SHP77 treated with DMSO at 0.1 percent for 48 hours (cell line): ENCODE data around the gene APLF.
"Not testable (repeated sequence)": the region's sequence is repeated elsewhere in the genome, so short reads cannot be mapped to it uniquely, and the experiment has no call there.

ENCODE experiments used
- DNase-seq: peaks from one replicate; lab custom pipeline; 2025; lab: John Stamatoyannopoulos, UW

The APLF gene

DNA sequence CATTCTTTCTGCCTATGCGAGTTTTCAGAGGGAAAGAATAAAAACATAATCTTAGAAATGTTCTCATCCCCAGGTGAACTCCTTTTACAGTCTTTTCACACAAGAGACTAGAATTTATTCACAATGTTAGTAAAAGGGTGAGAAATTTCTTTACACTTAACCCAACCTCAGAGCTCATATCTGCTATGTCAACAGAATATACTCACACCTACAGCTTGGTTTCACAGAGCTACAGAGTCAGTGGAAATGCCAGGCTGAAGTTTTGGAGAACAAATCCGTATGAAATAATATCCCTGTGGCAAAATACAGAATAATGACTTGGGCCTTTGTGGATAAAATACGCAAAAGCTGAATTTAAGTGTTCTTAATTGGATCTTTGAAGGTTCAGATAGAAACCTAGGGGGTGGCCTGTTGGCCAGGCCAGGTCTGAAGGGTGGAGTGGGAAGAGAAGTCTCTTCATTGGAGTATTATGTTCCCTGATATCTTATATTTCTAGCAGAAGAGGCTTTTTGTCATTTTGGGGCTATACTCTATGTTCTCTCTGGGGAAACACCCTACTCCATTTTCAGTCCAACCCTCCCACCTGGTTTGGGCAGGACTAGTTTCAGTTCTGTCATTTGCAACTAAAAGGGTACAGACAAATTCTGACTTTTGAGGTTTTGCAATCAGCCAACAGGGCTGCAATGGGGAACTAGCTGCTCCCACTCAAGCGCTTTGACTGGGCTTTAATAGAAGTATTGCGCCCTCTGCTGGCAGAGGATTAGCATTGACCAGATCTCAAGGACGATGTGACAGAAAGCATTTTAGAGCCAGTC, 26.0 kb upstream of the APLF start:
- peak; percentile 48 for DNase-seq

GRCh38 chr2:68441994-68442322, 25.4 kb upstream of the APLF start:
- DNase-seq, result no peak

DNA sequence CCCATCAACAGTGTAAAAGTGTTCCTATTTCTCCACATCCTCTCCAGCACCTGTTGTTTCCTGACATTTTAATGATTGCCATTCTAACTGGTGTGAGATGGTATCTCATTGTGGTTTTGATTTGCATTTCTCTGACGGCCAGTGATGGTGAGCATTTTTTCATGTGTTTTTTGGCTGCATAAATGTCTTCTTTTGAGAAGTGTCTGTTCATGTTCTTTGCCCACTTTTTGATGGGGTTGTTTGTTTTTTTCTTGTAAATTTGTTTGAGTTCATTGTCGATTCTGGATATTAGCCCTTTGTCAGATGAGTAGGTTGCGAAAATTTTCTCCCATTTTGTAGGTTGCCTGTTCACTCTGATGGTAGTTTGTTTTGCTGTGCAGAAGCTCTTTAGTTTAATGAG, 21.0 kb upstream of the APLF start:
- not testable (repeated sequence) for DNase-seq

DNA sequence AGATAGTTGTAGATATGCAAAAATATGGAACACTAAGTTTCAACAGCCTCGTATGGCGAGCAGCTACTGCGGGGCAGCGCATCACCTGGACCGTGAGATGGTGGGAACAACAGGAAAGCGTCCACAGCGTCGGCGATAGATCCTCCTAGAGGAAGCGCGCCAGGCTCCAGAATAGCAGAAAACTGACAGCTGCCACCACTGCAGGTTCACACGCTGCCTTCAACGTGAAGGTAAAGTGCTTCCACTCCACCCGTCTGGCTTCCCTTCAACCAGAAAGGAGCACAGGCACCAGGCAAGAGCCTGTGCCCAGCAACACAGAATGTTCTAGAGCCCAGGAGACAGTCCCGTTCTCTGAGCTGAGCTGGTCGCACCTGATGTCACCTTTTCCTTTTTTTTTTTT, 20.3 kb upstream of the APLF start:
- DNase-seq, result no peak

DNA sequence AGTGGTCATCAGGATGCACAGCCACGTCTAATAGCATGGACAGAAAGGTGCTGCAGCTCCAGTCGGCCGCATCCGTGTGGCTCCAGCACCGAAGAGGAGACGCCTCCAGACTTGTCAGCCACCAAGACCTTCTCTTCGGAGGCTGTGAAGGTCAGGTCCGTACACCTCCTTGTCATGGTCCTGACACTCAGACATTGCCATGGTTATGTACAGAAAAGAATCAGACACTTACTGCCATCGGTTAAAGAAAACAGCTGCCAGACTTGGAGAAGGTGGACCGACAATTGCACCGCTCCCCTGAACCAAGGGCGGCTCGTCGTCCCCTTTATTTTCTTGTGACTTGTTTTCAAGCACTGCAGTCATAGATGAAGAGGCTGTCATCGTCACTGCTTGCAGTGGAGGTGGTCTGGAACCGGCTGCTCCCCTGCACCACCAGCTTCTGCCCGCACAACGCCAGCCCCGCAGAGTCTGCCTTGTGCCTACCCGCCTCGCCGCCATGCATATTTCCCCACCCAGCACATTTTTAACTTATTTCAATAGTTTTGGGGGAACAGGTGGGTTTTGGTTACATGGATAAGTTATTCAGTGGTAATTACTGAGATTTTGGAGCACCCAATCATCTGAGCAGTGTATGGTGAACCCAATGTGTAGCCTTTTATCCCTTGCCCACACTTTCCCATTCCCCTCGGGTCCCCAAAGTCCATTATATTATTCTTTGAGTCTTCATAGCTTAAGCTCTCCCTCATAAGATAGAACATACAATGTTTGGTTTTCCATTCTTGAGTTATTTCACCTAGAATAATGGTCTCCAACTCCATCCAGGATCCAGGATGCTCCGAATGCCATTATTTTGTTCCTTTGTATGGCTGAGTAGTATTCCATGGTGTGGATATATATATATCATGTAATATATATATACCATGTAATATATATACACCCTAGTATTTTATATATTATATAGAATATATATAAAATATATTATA, 18.4 kb upstream of the APLF start:
- no peak for DNase-seq

DNA sequence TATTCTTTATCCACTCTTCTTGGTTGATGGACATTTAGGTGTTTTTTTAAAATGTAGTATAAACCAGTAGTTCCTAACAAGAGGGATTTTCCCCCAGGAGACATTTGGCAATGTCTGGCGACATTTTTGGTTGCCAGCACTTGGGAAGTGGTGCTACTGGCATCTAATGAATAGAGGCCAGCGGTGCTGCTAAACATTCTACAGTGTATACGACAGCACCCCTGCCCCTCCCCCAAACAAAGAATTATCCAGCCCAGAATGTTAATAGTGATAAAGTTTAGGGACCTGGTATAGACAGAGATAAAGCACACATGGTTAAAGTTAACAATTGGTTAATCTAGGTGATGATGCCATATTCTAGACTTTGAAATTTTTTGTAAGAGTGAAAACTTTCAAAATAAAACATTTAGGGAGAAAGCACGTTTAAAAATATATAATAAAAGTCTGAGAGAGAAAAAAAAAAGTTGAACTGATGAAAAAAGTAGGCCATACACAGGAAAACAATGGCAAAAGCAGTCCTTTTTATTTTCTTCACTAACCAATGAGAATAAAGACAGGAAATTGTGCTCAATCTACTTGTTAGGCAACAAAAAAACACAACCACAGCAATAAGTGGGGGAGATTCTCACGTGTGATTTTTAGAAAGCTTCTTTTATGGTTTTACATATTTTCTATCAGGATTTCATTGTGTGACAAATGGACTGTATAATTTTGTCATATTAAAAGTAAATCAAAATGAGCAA, 15.1 kb upstream of the APLF start:
- no peak for DNase-seq

DNA sequence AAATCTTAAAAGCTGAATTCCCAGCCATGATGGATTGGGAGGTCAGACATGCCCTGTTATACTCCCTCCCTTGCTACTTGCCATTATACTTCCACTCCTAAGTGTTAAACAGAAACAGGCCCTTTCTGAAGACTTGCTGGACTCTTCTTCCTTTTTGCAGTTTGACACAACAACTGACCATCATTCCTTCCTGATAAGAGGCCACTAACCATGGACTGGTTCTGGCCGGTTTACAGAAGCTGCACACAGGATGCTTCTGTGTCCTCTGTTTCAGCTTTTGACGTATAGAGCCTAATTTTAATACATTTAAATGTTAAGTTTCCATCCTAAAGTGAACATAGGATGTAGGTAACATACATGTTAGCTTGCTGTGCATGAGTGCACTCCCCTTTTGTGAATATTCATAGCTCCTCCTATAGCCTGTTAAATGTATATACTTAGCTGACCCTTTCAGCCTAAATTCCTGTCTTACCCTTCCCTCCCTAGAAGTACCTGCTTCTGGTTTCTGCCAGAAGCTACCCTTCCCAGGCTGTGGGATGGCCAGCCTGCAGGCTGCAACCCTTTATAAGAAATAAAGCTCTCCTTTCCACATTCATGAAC, 13.5 kb upstream of the APLF start:
- no peak for DNase-seq

DNA sequence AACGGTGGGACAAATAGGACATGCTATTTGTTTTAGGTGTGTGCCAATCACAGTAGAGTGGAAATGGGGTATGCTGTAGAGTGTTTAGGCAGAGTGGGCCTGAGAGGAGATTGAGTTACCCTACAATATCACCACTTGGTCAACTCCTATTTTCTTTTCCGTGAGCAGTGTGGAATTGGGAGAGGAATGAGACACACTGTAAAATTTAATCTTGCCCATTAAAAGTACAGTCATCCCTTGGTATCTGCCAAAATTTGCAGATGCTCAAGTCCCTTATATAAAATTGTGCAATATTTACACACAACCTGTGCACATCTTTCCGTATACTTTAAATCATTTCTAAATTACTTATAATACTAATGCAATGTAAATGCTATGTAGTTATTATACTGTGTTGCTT, 12.7 kb upstream of the APLF start:
- no peak for DNase-seq

DNA sequence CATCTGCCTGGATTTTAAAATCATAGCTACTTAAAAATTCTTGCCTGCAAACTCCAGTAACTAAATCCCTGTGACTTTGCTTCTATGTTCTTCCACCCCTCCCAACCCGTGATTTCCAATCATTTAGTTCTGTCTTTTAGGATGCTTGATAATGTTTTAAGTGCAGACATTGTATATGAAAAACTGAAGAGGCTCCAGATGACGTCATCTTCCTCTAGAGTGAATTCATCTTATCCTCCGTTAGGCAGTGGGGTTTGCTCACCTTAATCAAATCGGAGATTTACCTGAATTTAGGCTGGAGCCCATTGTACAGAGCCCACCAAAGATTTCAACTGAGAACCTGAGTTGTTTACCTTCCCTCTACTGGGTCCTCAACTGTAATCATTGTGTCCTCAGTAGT, 11.2 kb upstream of the APLF start:
- no peak for DNase-seq

- no peak for DNase-seq
Observed at GRCh38 chr2:68458981-68459380, 8.4 kb upstream of the APLF start.

DNA sequence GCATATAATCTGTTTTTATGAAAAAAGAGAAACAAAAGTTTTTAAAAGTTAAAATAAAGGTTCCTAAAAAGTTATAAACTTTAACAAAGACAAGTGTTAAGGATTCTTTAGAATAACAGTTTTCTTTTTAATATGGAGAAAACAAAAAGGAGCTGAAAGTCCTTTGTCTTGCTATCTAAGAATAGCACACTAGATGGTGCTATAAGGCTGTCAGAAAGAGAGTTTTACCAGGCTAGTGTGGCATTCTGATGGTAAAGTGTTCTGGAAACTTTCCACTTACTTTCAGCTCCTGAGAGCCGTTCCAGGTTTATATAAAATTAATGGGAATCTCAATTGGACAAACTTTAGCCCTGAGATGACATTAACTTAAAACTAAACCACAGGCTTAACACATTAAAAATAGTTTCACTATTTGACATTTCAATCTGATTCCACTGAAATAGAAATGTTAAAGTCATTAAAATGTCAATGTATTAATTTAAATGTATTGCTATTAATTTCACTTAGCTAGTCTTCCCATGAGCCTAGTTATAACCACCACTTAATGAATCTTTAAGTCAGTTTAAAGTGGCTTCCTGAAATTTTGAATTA, 4.0 kb upstream of the APLF start:
- DNase-seq, result peak; percentile 24

DNA sequence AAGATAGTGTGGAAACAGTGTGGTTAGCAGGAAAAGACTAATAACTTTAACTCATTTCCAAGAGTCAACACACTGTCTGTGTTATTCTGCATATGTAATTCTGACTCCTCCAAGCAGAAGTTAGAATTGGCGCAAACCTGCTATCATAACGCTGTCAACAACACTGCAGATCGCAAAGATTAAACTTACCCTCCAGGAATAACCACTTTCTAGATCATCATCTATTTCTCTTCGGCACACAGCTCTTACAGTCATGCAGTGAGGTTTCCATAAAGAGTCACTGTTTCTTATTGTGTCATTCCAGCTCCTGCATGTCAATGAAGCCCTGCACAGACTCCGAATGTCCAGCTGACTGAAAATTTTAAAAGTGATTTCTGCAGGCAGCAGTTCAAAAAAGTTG, 2.7 kb upstream of the APLF start:
- DNase-seq, result no peak

DNA sequence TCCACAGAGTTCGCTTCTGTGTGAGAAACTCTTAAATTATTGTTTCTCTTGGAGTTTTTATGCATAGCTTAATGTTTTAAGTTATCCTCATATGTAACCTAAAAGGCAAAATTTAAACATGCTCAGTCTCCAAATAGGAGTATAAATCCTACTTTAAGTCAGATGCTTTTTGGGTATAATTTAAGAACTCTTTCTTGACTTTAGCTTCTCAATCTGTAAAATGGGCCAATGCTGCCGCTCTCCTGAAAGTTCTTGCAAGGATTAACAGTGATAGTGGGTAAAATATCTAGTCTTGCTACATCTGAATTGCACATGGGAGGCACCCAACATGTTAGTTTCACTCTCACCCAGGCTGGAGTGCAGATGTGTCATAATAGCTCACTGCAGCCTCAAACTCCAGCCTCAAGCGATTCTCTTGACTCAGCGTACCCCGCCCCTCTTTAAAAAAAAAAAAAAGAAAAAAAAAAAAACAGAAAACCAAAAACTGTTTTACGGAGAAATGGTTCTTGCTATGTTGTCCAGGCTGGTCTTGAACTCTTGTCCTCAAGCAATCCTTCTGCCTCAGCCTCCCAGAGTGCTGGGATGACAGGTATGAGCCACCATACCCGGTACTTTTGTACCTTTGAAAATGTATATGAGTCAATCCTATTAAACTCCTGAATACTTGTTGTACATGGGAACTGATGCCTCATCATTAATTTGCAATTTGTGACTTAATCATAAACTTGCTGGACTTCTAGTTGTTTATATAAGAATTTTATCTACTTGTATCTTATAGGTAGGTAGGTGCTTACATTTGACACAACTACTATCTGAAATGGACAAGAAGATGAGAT, 2.1 kb upstream of the APLF start:
- no peak for DNase-seq

GRCh38 chr2:68466361-68466777, 1.0 kb upstream of the APLF start:
- no peak for DNase-seq

GRCh38 chr2:68466778-68467076, 658 bp upstream of the APLF start:
- no peak for DNase-seq

- DNase-seq, result no peak
Observed at GRCh38 chr2:68468801-68469200, 1.4 kb downstream of the APLF start.

DNA sequence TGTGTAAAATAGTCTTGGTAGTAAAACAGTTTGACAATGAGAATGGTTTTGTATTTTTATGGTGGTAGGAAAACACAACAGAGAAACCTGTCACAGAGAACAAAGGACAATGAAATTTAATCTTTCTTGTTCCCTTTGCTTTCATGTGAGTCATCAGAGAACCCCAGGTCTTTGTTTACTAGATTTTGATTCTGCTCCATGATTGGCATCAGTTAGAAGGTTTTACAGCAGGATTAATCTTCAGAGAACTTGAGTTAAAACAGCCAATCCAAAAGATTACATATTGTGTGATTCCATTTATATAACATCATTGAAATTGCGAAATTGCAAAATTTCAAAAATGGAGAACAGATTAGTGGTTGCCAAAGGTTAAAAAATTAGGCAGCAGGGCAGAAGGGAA, 2.5 kb downstream of the APLF start:
- DNase-seq, result no peak

GRCh38 chr2:68471385-68471784, 4.0 kb downstream of the APLF start:
- no peak for DNase-seq

DNA sequence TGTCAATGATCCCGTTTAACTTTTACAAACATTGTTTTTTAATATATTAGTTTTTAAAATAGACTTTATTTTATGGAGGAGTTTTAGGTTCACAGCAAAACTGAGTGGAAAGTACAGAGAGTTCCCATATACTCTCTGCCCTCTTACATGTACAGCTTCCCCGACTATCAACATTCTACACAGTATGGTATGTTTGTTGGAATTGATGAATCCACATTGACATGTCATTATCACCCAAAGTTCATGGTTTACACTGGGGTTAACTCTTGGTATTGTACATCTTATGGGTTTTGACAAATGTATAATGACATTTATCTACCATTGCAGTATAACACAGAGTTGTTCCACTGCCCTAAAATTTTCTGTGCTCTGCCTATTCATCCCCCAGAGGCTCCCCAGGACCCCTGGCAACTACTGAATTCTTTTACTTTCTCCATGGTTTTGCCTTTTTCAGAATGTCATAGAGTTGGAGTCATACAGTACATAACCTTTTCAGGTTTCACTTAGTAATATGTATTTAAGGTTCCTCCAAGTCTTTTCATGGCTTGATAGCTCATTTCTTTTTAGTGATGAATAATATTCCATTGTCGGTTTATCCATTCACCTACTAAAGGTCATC, 5.5 kb downstream of the APLF start:
- DNase-seq, result no peak

GRCh38 chr2:68475110-68475509, 7.7 kb downstream of the APLF start:
- no peak for DNase-seq

DNA sequence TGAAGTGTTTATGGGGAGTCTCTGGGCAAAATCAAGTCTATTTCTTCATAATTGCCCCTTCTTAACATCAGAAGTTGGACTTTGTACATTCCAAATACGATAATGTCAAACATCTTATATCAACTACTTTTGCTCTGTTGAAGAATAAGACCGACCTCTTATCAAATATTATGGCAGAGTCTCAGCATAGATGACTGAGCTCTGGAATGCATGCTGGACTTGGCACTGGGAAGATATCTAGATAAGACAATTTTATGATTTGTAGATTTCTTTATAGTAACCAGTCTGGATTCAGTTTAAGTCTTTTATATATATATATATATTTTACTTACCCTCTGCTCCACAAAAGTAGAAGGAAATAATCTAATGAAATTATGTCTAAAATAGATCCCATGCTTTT, 8.2 kb downstream of the APLF start:
- no peak for DNase-seq
